SJSA1 (cell line): Measurements from ENCODE around the gene CDKN1B. TPM values are rescaled to one million over a fixed set of nuclear protein-coding genes. Genes with fewer than 3 reads are reported as not detected.

ENCODE experiments used
- total RNA-seq: library from RNA; depleted of rRNA; stranded (reverse); fragments of >200 nt; shearing (Covaris generic); gene quantifications from 2 replicates; pipeline ENCODE4 v1.2.3, GENCODE V29; 2014; rRNA removed

Gene CDKN1B
- total RNA-seq, 1 experiment from 2014 or later: 44.8 TPM

Other genes with a start within 250 kb of the CDKN1B start
- 10.5 and 12.3 TPM in 2 replicates for gene DUSP16, start 154.5 kb upstream of the CDKN1B start, total RNA-seq
- gene CREBL2, start 105.5 kb upstream of the CDKN1B start, total RNA-seq: 13.6 and 16.4 TPM in 2 replicates
- 0.78 and 1.8 TPM in 2 replicates for gene GPR19, start 21.2 kb upstream of the CDKN1B start, total RNA-seq
- 6.5 and 10.6 TPM in 2 replicates for gene APOLD1, start 68.3 kb downstream of the CDKN1B start, total RNA-seq
- gene DDX47, start 96.0 kb downstream of the CDKN1B start, total RNA-seq: 86.1 and 148 TPM in 2 replicates
- 1.6 and 2.8 TPM in 2 replicates for gene GPRC5A, start 174.2 kb downstream of the CDKN1B start, total RNA-seq
- not detected in 2 replicates for gene GPRC5D, start 234.8 kb downstream of the CDKN1B start, total RNA-seq